Peyer's patch (tissue), 4 donors: Measurements from ENCODE around the gene CEMP1. TPM values are rescaled to one million over a fixed set of nuclear protein-coding genes. Genes with fewer than 3 reads are reported as not detected.

Experiments used
- DNase-seq, 3 donors: peaks; one replicate each; pipeline ENCODE4 v3.0.0-alpha.2; 2017 to 2019
- H3K27ac ChIP-seq, 4 donors: fragments of 200-600 bp; sonication (generic); one replicate each; pipeline ENCODE4 v1.5.1; 2016 to 2019
- H3K27me3 ChIP-seq, 2 donors: fragments of 200-600 bp; sonication (generic); one replicate each; pipeline ENCODE4 v1.5.1; 2019
- H3K36me3 ChIP-seq, 3 donors: fragments of 200-600 bp; sonication (generic); one replicate each; pipeline ENCODE4 v1.5.1; 2016 to 2019
- H3K4me1 ChIP-seq, 4 donors: fragments of 200-600 bp; sonication (generic); one replicate each; pipeline ENCODE4 v1.5.1; 2016 to 2019
- H3K4me3 ChIP-seq, 4 donors: fragments of 200-600 bp; sonication (generic); 1 replicate in 3 of 4; 2 replicates in 1 of 4; pipeline ENCODE4 v1.5.1; 2016 to 2019; ENCODE audit warnings: mild to moderate bottlenecking in 1 of 4
- H3K9me3 ChIP-seq, 4 donors: fragments of 200-600 bp; sonication (generic); one replicate each; pipeline ENCODE4 v1.5.1; 2016 to 2019; ENCODE audit warnings: mild to moderate bottlenecking in 1 of 4
- CTCF ChIP-seq, 6 experiments: fragments of 450-650 bp in 4 of 6; fragments of 200-600 bp in 2 of 6; sonication (generic) in 1 of 6; IDR thresholded peaks; one replicate each; pipeline ENCODE4 v1.5.1; 2017 to 2019; ENCODE audit warnings: antibody characterized with exemption in 6 of 6, mild to moderate bottlenecking in 3 of 6, moderate library complexity in 1 of 6
- POLR2A ChIP-seq, 2 donors: fragments of 450-650 bp; IDR thresholded peaks; one replicate each; pipeline ENCODE4 v1.5.1; 2017; ENCODE audit warnings: antibody characterized with exemption in 2 of 2, mild to moderate bottlenecking in 2 of 2, moderate library complexity in 2 of 2
- total RNA-seq, 4 donors: library from RNA; depleted of rRNA; stranded (reverse); fragments of >200 nt; gene quantifications; one replicate each; pipeline ENCODE4 v1.1.0, GENCODE V29; 2016

The CEMP1 gene
- total RNA-seq, 4 donors from 2014 or later, result 9.4 to 11.4 TPM; not detected in 2

GRCh38 chr16:2501946-2502895 is 29.0 kb downstream of the CEMP1 start:
- H3K9me3 ChIP-seq, result no peaks in the 10 kb centered on the region
- H3K4me1 ChIP-seq, result peaks cover under 1 to 11% (median 4%) of the 10 kb centered on the region in 4 donors
- no peaks in the 10 kb centered on the region for H3K36me3 ChIP-seq
- H3K4me3 ChIP-seq, result no peak overlapping the region
- no peaks in the 10 kb centered on the region for H3K27me3 ChIP-seq
- DNase-seq, result no peak
- TF ChIP-seq CTCF (IDR thresholded peaks at IDR 0.05), result no peak
- no peak for TF ChIP-seq POLR2A (IDR thresholded peaks at IDR 0.05)
- H3K27ac ChIP-seq, result peak overlapping the region in 1 of 4 donors; percentile 28

- H3K4me3 ChIP-seq, result peak overlapping the region in 1 of 4 donors; percentile 40
These were observed 30.1 kb downstream of the CEMP1 start for GRCh38 chr16:2500918-2501750.

GRCh38 chr16:2500430-2500917 is 30.7 kb downstream of the CEMP1 start:
- no peak overlapping the region for H3K4me3 ChIP-seq
- H3K27ac ChIP-seq, result no peak overlapping the region
- H3K4me1 ChIP-seq, result peaks cover 0 to 11% (median 2%) of the 10 kb centered on the region in 4 donors
- peaks cover 0 to 11% (median 0%) of the 10 kb centered on the region in 3 donors for H3K36me3 ChIP-seq
- DNase-seq, result no peak
- H3K9me3 ChIP-seq, result no peaks in the 10 kb centered on the region
- H3K27me3 ChIP-seq, result no peaks in the 10 kb centered on the region
- no peak for TF ChIP-seq POLR2A (IDR thresholded peaks at IDR 0.05)
- no peak for TF ChIP-seq CTCF (IDR thresholded peaks at IDR 0.05)

More at GRCh38 chr16:2500918-2501750, 30.1 kb downstream of the CEMP1 start:
- Histone ChIP-seq H3K9me3 (no peaks in the 10 kb centered on the region), H3K27me3 (no peaks in the 10 kb centered on the region), H3K36me3 (peaks cover 0 to 10% (median 0%) of the 10 kb centered on the region in 3 donors), H3K4me1 (peaks cover 0 to 11% (median 2%) of the 10 kb centered on the region in 4 donors), H3K27ac (peak overlapping the region in 2 of 4 donors; percentile 28 to 34)
- peak; percentile 92 to 98 (median 96) for TF ChIP-seq CTCF (IDR thresholded peaks at IDR 0.05)
- peak in 1 of 2 donors; percentile 6 for TF ChIP-seq POLR2A (IDR thresholded peaks at IDR 0.05)
- peak; percentile 71 to 90 (median 89) for DNase-seq

GRCh38 chr16:2499890-2500429 is 31.2 kb downstream of the CEMP1 start:
- Histone ChIP-seq H3K4me3 (no peak overlapping the region), H3K27me3 (no peaks in the 10 kb centered on the region), H3K9me3 (no peaks in the 10 kb centered on the region), H3K4me1 (peaks cover 0 to 11% (median 2%) of the 10 kb centered on the region in 4 donors), H3K27ac (no peak overlapping the region), H3K36me3 (peaks cover 0 to 11% (median 0%) of the 10 kb centered on the region in 3 donors)
- DNase-seq, result no peak
- TF ChIP-seq CTCF (IDR thresholded peaks at IDR 0.05) (no peak), POLR2A (IDR thresholded peaks at IDR 0.05) (no peak)

- TF ChIP-seq CTCF (IDR thresholded peaks at IDR 0.05), result no peak
- TF ChIP-seq POLR2A (IDR thresholded peaks at IDR 0.05), result no peak
- Histone ChIP-seq H3K27me3 (no peaks in the 10 kb centered on the region), H3K4me3 (no peak overlapping the region), H3K36me3 (peaks cover 0 to 11% (median 0%) of the 10 kb centered on the region in 3 donors), H3K9me3 (no peaks in the 10 kb centered on the region), H3K27ac (no peak overlapping the region), H3K4me1 (peaks cover 0 to 11% (median 2%) of the 10 kb centered on the region in 4 donors)
- DNase-seq, result no peak
These were observed 31.8 kb downstream of the CEMP1 start for GRCh38 chr16:2499454-2499853.
